Inflammatory macrophage (primary cell): ENCODE data around the gene SSTR4.
"Not testable (repeated sequence)": the region's sequence is repeated elsewhere in the genome, so short reads cannot be mapped to it uniquely, and the experiment has no call there.

Experiments
- DNase-seq, 2 donors: peaks; one replicate each; pipeline ENCODE4 v3.0.0-alpha.2; 2020 to 2022
- total RNA-seq, 18 experiments: gene quantifications; one replicate each; lab custom pipeline; 2026; ENCODE audit warnings: mixed read lengths in 6 of 18, inconsistent platforms in 2 of 18; lab: John Stamatoyannopoulos, UW

The SSTR4 gene
- 0 to 0.04 (median 0) reads per million in 18 experiments for total RNA-seq

GRCh38 chr20:23034721-23035671 lies at the start of gene SSTR4:
Gene SSTR4 (plus strand): TSS chr20:23035312. CDS start chr20:23035484, 172 bp downstream.
- no peak for DNase-seq

GRCh38 chr20:22986601-22987000 lies 48.5 kb upstream of the SSTR4 start:
- DNase-seq, result no peak

GRCh38 chr20:22991424-22991823 lies 43.7 kb upstream of the SSTR4 start:
- not testable (repeated sequence) for DNase-seq

DNA sequence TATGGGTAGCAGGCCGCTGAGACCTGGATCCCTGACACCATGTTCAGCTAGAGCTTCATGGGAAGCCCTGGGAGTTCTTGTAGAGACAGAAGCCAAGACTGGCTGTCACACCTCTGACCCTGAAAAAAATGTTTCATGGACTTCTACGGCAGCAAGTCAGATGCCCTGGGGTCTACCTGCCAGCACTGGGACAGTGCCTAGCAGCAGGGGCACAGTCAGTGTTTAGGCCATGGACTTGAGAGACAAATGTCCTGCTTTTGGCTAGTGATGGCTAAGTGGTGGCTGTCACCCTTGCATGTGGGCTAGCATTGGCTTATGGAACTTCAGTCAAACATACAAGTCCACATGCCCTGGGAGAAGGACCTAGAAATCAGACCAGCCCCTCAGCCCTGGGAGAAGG lies 41.3 kb upstream of the SSTR4 start:
- DNase-seq, result no peak

GRCh38 chr20:22995923-22996322 lies 39.2 kb upstream of the SSTR4 start:
- DNase-seq, result no peak

DNA sequence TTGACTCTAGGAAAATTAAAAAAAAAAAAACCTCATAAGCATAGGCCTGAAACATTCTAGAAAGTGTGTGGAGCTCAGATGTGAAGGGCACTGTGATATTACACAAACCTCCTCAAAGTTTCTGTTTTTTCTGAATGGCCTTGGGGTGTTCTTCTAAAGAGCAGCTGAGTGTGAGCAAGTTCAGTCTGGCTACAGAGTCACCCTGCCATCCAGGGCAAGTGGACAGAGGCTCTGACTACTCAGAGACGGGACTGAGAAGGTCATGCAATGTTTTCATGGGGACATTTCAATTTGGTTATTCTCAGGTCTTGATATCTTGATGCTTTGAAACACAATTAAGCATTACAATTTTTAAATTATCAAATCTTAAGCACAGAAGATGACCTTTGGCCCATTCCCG lies 36.6 kb upstream of the SSTR4 start:
- no peak for DNase-seq

- no peak for DNase-seq
These were observed 35.4 kb upstream of the SSTR4 start for GRCh38 chr20:22999756-23000155.

- DNase-seq, result no peak
These were observed 34.7 kb upstream of the SSTR4 start for GRCh38 chr20:23000232-23000947.

DNA sequence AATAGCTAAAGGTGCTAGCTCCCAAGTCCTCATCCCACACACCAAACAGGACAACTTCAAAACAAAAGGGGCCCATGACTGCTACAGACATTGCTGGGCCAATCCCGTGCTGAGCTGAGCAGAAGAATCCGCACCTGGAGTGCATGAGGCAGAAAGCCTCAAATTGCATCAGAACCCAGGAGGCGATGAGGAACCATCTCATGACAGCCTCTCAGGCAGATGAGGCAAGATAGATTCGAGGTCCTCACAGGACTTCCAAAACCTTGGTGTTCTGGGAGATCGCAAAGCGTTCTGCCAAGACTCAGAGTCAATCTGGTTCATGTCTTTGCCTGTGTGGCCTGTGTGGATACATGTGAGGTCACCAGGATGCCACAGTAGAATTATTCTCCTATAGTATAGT lies 32.8 kb upstream of the SSTR4 start:
- peak; percentile 55 to 83 for DNase-seq

- peak; percentile 55 to 69 for DNase-seq
These were observed 32.0 kb upstream of the SSTR4 start for GRCh38 chr20:23003077-23003635.

GRCh38 chr20:23003881-23004460 lies 31.1 kb upstream of the SSTR4 start:
- peak; percentile 60 to 68 for DNase-seq

GRCh38 chr20:23005776-23006175 lies 29.3 kb upstream of the SSTR4 start:
- DNase-seq, result peak in 1 of 2 donors; percentile 26

GRCh38 chr20:23007462-23007861 lies 27.6 kb upstream of the SSTR4 start:
- DNase-seq, result no peak

GRCh38 chr20:23007886-23008655 lies 27.0 kb upstream of the SSTR4 start:
- no peak for DNase-seq

- no peak for DNase-seq
These were observed 26.4 kb upstream of the SSTR4 start for GRCh38 chr20:23008667-23009066.

- peak; percentile 76 to 91 for DNase-seq
These were observed 25.5 kb upstream of the SSTR4 start for GRCh38 chr20:23009636-23010035.

GRCh38 chr20:23010096-23010495 lies 25.0 kb upstream of the SSTR4 start:
- no peak for DNase-seq

- no peak for DNase-seq
These were observed 23.9 kb upstream of the SSTR4 start for GRCh38 chr20:23011008-23011721.

DNA sequence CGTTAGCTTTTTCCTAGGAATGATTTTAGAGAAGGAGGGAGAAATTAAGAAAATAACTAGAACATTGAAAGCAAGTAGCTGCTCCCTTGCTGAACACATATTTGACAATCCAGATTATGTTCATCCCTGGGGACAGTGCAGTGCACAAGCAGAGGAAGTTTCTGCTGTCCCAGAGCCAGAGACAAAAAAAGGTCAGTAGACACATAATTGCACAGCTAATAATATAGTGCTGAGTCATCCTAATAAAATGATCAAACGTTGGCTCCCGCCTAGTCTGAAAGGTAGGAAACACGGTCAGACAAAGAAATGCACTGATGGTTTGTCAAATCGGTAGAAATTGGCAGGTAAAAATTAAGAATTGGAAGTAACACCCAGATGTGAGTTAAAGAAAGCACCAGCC lies 21.7 kb upstream of the SSTR4 start:
- DNase-seq, result no peak

DNA sequence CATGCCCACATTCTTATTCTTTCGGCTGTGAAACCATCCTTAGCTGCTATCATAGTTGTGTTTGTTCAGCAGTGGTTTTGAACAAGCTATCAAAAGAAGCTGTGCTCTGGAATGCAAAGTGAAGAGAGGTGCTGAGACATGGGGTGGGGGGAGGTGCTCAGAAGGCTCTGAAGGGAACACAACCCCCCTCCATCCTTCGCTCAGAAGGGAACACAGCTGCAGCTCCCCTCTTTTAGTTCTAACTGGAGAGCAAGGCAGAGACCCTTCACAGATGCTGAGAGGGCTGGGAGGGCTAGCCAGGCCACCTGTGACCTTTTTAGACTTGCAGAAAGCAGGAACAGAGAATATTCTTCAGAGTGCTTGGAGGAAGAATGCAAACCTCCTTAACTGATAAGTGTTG lies 17.6 kb upstream of the SSTR4 start:
- no peak for DNase-seq

DNA sequence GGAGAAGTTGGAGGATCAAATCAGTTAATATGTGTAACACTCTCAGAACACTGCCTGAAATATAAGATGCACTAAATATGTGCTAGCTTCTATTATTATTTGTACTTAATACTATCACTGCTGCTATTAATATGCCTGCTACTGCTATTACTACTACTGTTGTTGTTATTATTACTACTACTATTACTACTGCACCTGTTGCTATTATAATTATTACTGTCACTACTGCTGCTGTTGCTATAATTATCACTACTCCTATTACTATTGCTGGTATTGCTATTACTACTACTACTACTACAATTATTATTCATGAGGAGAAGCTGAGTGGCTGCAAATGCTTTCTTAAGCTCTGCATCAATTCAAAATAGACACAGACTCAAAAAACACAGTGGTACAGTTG lies 16.7 kb upstream of the SSTR4 start:
- no peak for DNase-seq
